ENCODE data around the gene EDDM3A. TPM values are rescaled to one million over a fixed set of nuclear protein-coding genes. Genes with fewer than 3 reads are reported as not detected.

Gene EDDM3A
- total and polyA plus RNA-seq, 4 experiments from 2014 or later: not detected

- no peak overlapping the region for H3K27ac Mint-ChIP-seq
- Histone ChIP-seq H3K9me3 (ENCODE audit: control insufficient read depth in 1 of 2, low read length in 2 of 2) (no peaks in the 10 kb centered on the region), H3K36me3 (ENCODE audit: insufficient read depth, low read length) (no peaks in the 10 kb centered on the region), H3K4me1 (ENCODE audit: insufficient read depth, low read length) (no peaks in the 10 kb centered on the region), H3K27ac (ENCODE audit: low read depth, low read length) (no peak overlapping the region), H3K27me3 (ENCODE audit: insufficient read depth, low read length) (no peaks in the 10 kb centered on the region), H3K4me3 (ENCODE audit: low read length in 2 of 2) (no peak overlapping the region)
- no peaks in the 10 kb centered on the region for H3K27me3 Mint-ChIP-seq
- intact Hi-C loops (cut with micrococcal nuclease): no loop called here
- no peaks in the 10 kb centered on the region for H3K4me1 Mint-ChIP-seq
- H3K9me3 Mint-ChIP-seq: peaks cover 0 to 2% (median 0%) of the 10 kb centered on the region in 8 donors
- no peak overlapping the region for H3K4me3 Mint-ChIP-seq
- ChIA-PET POLR2A (ENCODE audit: partially characterized antibody) (no interaction called here), CTCF (ENCODE audit: partially characterized antibody) (interaction anchor here (1.1 to 1.2 kb wide), 2 partner anchors 9 to 153 kb away, joined by 3 read pairs; no protein-coding TSS in a partner anchor)
- DNase-seq: no peak
- peaks cover 0 to 3% of the 10 kb centered on the region in 2 donors for H3K36me3 Mint-ChIP-seq
Measured at GRCh38 chr14:20706657-20707355, 38.9 kb upstream of the EDDM3A start.

- no peaks in the 10 kb centered on the region for H3K9me3 ChIP-seq (ENCODE audit: control insufficient read depth in 1 of 2, low read length in 2 of 2)
- H3K36me3 ChIP-seq (ENCODE audit: insufficient read depth, low read length): no peaks in the 10 kb centered on the region
- H3K4me3 ChIP-seq (ENCODE audit: low read length in 2 of 2): no peak overlapping the region
- intact Hi-C loops (cut with micrococcal nuclease): no loop called here
- H3K27ac ChIP-seq (ENCODE audit: low read depth, low read length): no peak overlapping the region
- H3K4me3 Mint-ChIP-seq: no peak overlapping the region
- no peaks in the 10 kb centered on the region for H3K27me3 ChIP-seq (ENCODE audit: insufficient read depth, low read length)
- H3K27me3 Mint-ChIP-seq: no peaks in the 10 kb centered on the region
- peaks cover 0 to 3% of the 10 kb centered on the region in 2 donors for H3K36me3 Mint-ChIP-seq
- H3K27ac Mint-ChIP-seq: no peak overlapping the region
- ChIA-PET CTCF (ENCODE audit: partially characterized antibody) (interaction anchor here (0.9 to 1.2 kb wide), 4 partner anchors 8 to 152 kb away, joined by 3 to 4 read pairs (median 3); no protein-coding TSS in a partner anchor), POLR2A (ENCODE audit: partially characterized antibody) (no interaction called here)
- H3K4me1 Mint-ChIP-seq: no peaks in the 10 kb centered on the region
- no peak for DNase-seq
- peaks cover 0 to 2% (median 0%) of the 10 kb centered on the region in 8 donors for H3K9me3 Mint-ChIP-seq
- no peaks in the 10 kb centered on the region for H3K4me1 ChIP-seq (ENCODE audit: insufficient read depth, low read length)
Measured at GRCh38 chr14:20707622-20708021, 38.1 kb upstream of the EDDM3A start.

GRCh38 chr14:20711261-20711660, 34.4 kb upstream of the EDDM3A start:
- no peak for DNase-seq
- H3K27me3 Mint-ChIP-seq: peaks cover 0 to 4% of the 10 kb centered on the region in 2 donors
- Histone ChIP-seq H3K9me3 (ENCODE audit: control insufficient read depth in 1 of 2, low read length in 2 of 2) (no peaks in the 10 kb centered on the region), H3K4me3 (ENCODE audit: low read length in 2 of 2) (no peak overlapping the region), H3K27ac (ENCODE audit: low read depth, low read length) (no peak overlapping the region), H3K36me3 (ENCODE audit: insufficient read depth, low read length) (no peaks in the 10 kb centered on the region), H3K4me1 (ENCODE audit: insufficient read depth, low read length) (no peaks in the 10 kb centered on the region), H3K27me3 (ENCODE audit: insufficient read depth, low read length) (no peaks in the 10 kb centered on the region)
- POLR2A ChIA-PET (ENCODE audit: partially characterized antibody): no interaction called here
- no peak overlapping the region for H3K4me3 Mint-ChIP-seq
- CTCF ChIA-PET (ENCODE audit: partially characterized antibody): interaction anchor here (0.9 kb wide), 1 partner anchor 13 kb away, joined by 3 read pairs; no protein-coding TSS in a partner anchor
- no peaks in the 10 kb centered on the region for H3K4me1 Mint-ChIP-seq
- H3K9me3 Mint-ChIP-seq: peaks cover 0 to 2% (median 0%) of the 10 kb centered on the region in 8 donors
- intact Hi-C loops (cut with micrococcal nuclease): no loop called here
- peaks cover 0 to 3% of the 10 kb centered on the region in 2 donors for H3K36me3 Mint-ChIP-seq
- no peak overlapping the region for H3K27ac Mint-ChIP-seq

- POLR2A ChIA-PET (ENCODE audit: partially characterized antibody): no interaction called here
- H3K27me3 ChIP-seq (ENCODE audit: insufficient read depth, low read length): no peaks in the 10 kb centered on the region
- no peak overlapping the region for H3K27ac ChIP-seq (ENCODE audit: low read depth, low read length)
- no peak overlapping the region for H3K4me3 ChIP-seq (ENCODE audit: low read length in 2 of 2)
- DNase-seq: no peak
- H3K4me1 ChIP-seq (ENCODE audit: insufficient read depth, low read length): no peaks in the 10 kb centered on the region
- H3K27me3 Mint-ChIP-seq: peaks cover under 1 to 4% of the 10 kb centered on the region in 2 donors
- H3K4me3 Mint-ChIP-seq: no peak overlapping the region
- intact Hi-C loops (cut with micrococcal nuclease): no loop called here
- H3K36me3 ChIP-seq (ENCODE audit: insufficient read depth, low read length): no peaks in the 10 kb centered on the region
- H3K27ac Mint-ChIP-seq: no peak overlapping the region
- H3K36me3 Mint-ChIP-seq: peaks cover 0 to 3% of the 10 kb centered on the region in 2 donors
- CTCF ChIA-PET (ENCODE audit: partially characterized antibody): interaction anchor here (0.9 kb wide), 1 partner anchor 13 kb away, joined by 3 read pairs; no protein-coding TSS in a partner anchor
- no peaks in the 10 kb centered on the region for H3K9me3 ChIP-seq (ENCODE audit: control insufficient read depth in 1 of 2, low read length in 2 of 2)
- peaks cover 0 to 2% (median 0%) of the 10 kb centered on the region in 8 donors for H3K9me3 Mint-ChIP-seq
- H3K4me1 Mint-ChIP-seq: no peaks in the 10 kb centered on the region
Measured at GRCh38 chr14:20711685-20712084, 34.0 kb upstream of the EDDM3A start.

GRCh38 chr14:20712904-20713303, 32.8 kb upstream of the EDDM3A start:
- peaks cover 7 to 8% of the 10 kb centered on the region in 2 donors for H3K27me3 Mint-ChIP-seq
- Histone ChIP-seq H3K4me3 (ENCODE audit: low read length in 2 of 2) (no peak overlapping the region), H3K9me3 (ENCODE audit: control insufficient read depth in 1 of 2, low read length in 2 of 2) (no peaks in the 10 kb centered on the region), H3K27ac (ENCODE audit: low read depth, low read length) (no peak overlapping the region), H3K4me1 (ENCODE audit: insufficient read depth, low read length) (no peaks in the 10 kb centered on the region), H3K27me3 (ENCODE audit: insufficient read depth, low read length) (no peaks in the 10 kb centered on the region), H3K36me3 (ENCODE audit: insufficient read depth, low read length) (no peaks in the 10 kb centered on the region)
- peaks cover 0 to 2% (median 0%) of the 10 kb centered on the region in 8 donors for H3K9me3 Mint-ChIP-seq
- no peak for DNase-seq
- no peaks in the 10 kb centered on the region for H3K36me3 Mint-ChIP-seq
- no peaks in the 10 kb centered on the region for H3K4me1 Mint-ChIP-seq
- no peak overlapping the region for H3K27ac Mint-ChIP-seq
- H3K4me3 Mint-ChIP-seq: no peak overlapping the region
- intact Hi-C loops (cut with micrococcal nuclease): no loop called here
- ChIA-PET POLR2A (ENCODE audit: partially characterized antibody) (no interaction called here), CTCF (ENCODE audit: partially characterized antibody) (no interaction called here)

- DNase-seq: no peak
- ChIA-PET POLR2A (ENCODE audit: partially characterized antibody) (no interaction called here), CTCF (ENCODE audit: partially characterized antibody) (no interaction called here)
- H3K27me3 ChIP-seq (ENCODE audit: insufficient read depth, low read length): no peaks in the 10 kb centered on the region
- Mint-ChIP-seq H3K4me1 (no peaks in the 10 kb centered on the region), H3K27ac (no peak overlapping the region), H3K36me3 (no peaks in the 10 kb centered on the region), H3K27me3 (peaks cover 11 to 13% of the 10 kb centered on the region in 2 donors), H3K4me3 (no peak overlapping the region), H3K9me3 (peaks cover 0 to 2% (median 0%) of the 10 kb centered on the region in 8 donors)
- H3K27ac ChIP-seq (ENCODE audit: low read depth, low read length): no peak overlapping the region
- intact Hi-C loops (cut with micrococcal nuclease): no loop called here
- no peaks in the 10 kb centered on the region for H3K4me1 ChIP-seq (ENCODE audit: insufficient read depth, low read length)
- no peaks in the 10 kb centered on the region for H3K9me3 ChIP-seq (ENCODE audit: control insufficient read depth in 1 of 2, low read length in 2 of 2)
- no peak overlapping the region for H3K4me3 ChIP-seq (ENCODE audit: low read length in 2 of 2)
- H3K36me3 ChIP-seq (ENCODE audit: insufficient read depth, low read length): no peaks in the 10 kb centered on the region
Measured at GRCh38 chr14:20714593-20715250, 31.0 kb upstream of the EDDM3A start.

- no peak overlapping the region for H3K27ac Mint-ChIP-seq
- peaks cover 0 to 2% (median 0%) of the 10 kb centered on the region in 8 donors for H3K9me3 Mint-ChIP-seq
- H3K9me3 ChIP-seq (ENCODE audit: control insufficient read depth in 1 of 2, low read length in 2 of 2): no peaks in the 10 kb centered on the region
- H3K4me1 ChIP-seq (ENCODE audit: insufficient read depth, low read length): no peaks in the 10 kb centered on the region
- peaks cover 0 to 9% (median 2%) of the 10 kb centered on the region in 4 donors for H3K4me1 Mint-ChIP-seq
- H3K27me3 ChIP-seq (ENCODE audit: insufficient read depth, low read length): peaks cover 1% of the 10 kb centered on the region
- no peak overlapping the region for H3K4me3 Mint-ChIP-seq
- H3K27me3 Mint-ChIP-seq: peaks cover 42 to 46% of the 10 kb centered on the region in 2 donors
- no peaks in the 10 kb centered on the region for H3K36me3 Mint-ChIP-seq
- intact Hi-C loops (cut with micrococcal nuclease): no loop called here
- H3K4me3 ChIP-seq (ENCODE audit: low read length in 2 of 2): no peak overlapping the region
- no peak overlapping the region for H3K27ac ChIP-seq (ENCODE audit: low read depth, low read length)
- H3K36me3 ChIP-seq (ENCODE audit: insufficient read depth, low read length): no peaks in the 10 kb centered on the region
- POLR2A ChIA-PET (ENCODE audit: partially characterized antibody): no interaction called here
- CTCF ChIA-PET (ENCODE audit: partially characterized antibody): no interaction called here
- DNase-seq: no peak
Measured at GRCh38 chr14:20719777-20720176, 25.9 kb upstream of the EDDM3A start.

All from CD4-positive, alpha-beta memory T cell (primary cell).